Osteocyte (in vitro differentiated cells): Measurements from ENCODE around the gene RBP7. TPM values are rescaled to one million over a fixed set of nuclear protein-coding genes. Genes with fewer than 3 reads are reported as not detected.

ENCODE experiments used
- DNase-seq: peaks from one replicate; pipeline ENCODE4 v3.0.0; 2021; ENCODE audit warnings: mixed read lengths; ENCODE audit not compliant: unreplicated experiment; ENCODE audit errors: extremely low spot score
- H3K27ac Mint-ChIP-seq: one replicate; pipeline ENCODE4 v1.8.0; 2021; ENCODE audit warnings: mild to moderate bottlenecking, mixed read lengths; ENCODE audit not compliant: unreplicated experiment
- H3K27me3 Mint-ChIP-seq: one replicate; pipeline ENCODE4 v1.8.0; 2021; ENCODE audit warnings: mixed read lengths; ENCODE audit not compliant: unreplicated experiment
- H3K36me3 Mint-ChIP-seq: one replicate; pipeline ENCODE4 v1.8.0; 2021; ENCODE audit warnings: mixed read lengths; ENCODE audit not compliant: unreplicated experiment
- H3K4me1 Mint-ChIP-seq: one replicate; pipeline ENCODE4 v1.8.0; 2021; ENCODE audit warnings: mixed read lengths; ENCODE audit not compliant: unreplicated experiment
- H3K4me3 Mint-ChIP-seq: one replicate; pipeline ENCODE4 v1.8.0; 2021; ENCODE audit warnings: mild to moderate bottlenecking, moderate library complexity, mixed read lengths; ENCODE audit not compliant: unreplicated experiment
- H3K9me3 Mint-ChIP-seq: one replicate; pipeline ENCODE4 v1.8.0; 2021; ENCODE audit warnings: mixed read lengths; ENCODE audit not compliant: unreplicated experiment
- CTCF ChIP-seq: fragments of 200-600 bp; sonication (generic); IDR thresholded peaks from 2 replicates; pipeline ENCODE4 v1.5.0; 2021; ENCODE audit warnings: antibody characterized with exemption, mild to moderate bottlenecking, moderate library complexity
- total RNA-seq: library from RNA; stranded (reverse); gene quantifications from 2 replicates; pipeline ENCODE4 v1.2.1, GENCODE V29; 2021

The RBP7 gene
- total RNA-seq, 1 donor from 2014 or later, result not detected

- Mint-ChIP-seq H3K9me3 (no peaks in the 10 kb centered on the region), H3K4me3 (no peak overlapping the region), H3K27ac (no peak overlapping the region), H3K27me3 (no peaks in the 10 kb centered on the region), H3K4me1 (peaks cover 26% of the 10 kb centered on the region), H3K36me3 (peaks cover 18% of the 10 kb centered on the region)
- DNase-seq, result no peak
- no peak for TF ChIP-seq CTCF
Measured at GRCh38 chr1:10051656-10052055, 54.6 kb downstream of the RBP7 start.

GRCh38 chr1:10052347-10052746 lies 55.3 kb downstream of the RBP7 start:
- peaks cover 25% of the 10 kb centered on the region for H3K4me1 Mint-ChIP-seq
- no peak for DNase-seq
- H3K4me3 Mint-ChIP-seq, result no peak overlapping the region
- H3K9me3 Mint-ChIP-seq, result no peaks in the 10 kb centered on the region
- H3K27me3 Mint-ChIP-seq, result no peaks in the 10 kb centered on the region
- H3K27ac Mint-ChIP-seq, result no peak overlapping the region
- TF ChIP-seq CTCF, result no peak
- H3K36me3 Mint-ChIP-seq, result peaks cover 18% of the 10 kb centered on the region

GRCh38 chr1:10054465-10054864 lies 57.4 kb downstream of the RBP7 start:
- no peaks in the 10 kb centered on the region for H3K27me3 Mint-ChIP-seq
- H3K4me3 Mint-ChIP-seq, result no peak overlapping the region
- H3K36me3 Mint-ChIP-seq, result peaks cover 14% of the 10 kb centered on the region
- no peak for DNase-seq
- no peak for TF ChIP-seq CTCF
- H3K9me3 Mint-ChIP-seq, result no peaks in the 10 kb centered on the region
- peak overlapping the region; percentile 23 for H3K27ac Mint-ChIP-seq
- peaks cover 32% of the 10 kb centered on the region for H3K4me1 Mint-ChIP-seq

GRCh38 chr1:10056599-10056987 lies 59.6 kb downstream of the RBP7 start:
- Mint-ChIP-seq H3K27ac (peak overlapping the region; percentile 80), H3K4me1 (peaks cover 32% of the 10 kb centered on the region), H3K4me3 (no peak overlapping the region), H3K9me3 (no peaks in the 10 kb centered on the region), H3K36me3 (peaks cover 7% of the 10 kb centered on the region), H3K27me3 (no peaks in the 10 kb centered on the region)
- DNase-seq, result no peak
- TF ChIP-seq CTCF, result no peak

GRCh38 chr1:10057343-10057742 lies 60.3 kb downstream of the RBP7 start:
- H3K4me3 Mint-ChIP-seq, result no peak overlapping the region
- no peaks in the 10 kb centered on the region for H3K9me3 Mint-ChIP-seq
- H3K36me3 Mint-ChIP-seq, result peaks cover 7% of the 10 kb centered on the region
- no peak for DNase-seq
- peaks cover 32% of the 10 kb centered on the region for H3K4me1 Mint-ChIP-seq
- no peaks in the 10 kb centered on the region for H3K27me3 Mint-ChIP-seq
- no peak for TF ChIP-seq CTCF
- H3K27ac Mint-ChIP-seq, result peak overlapping the region; percentile 80
